SK-N-SH treated with all-trans-retinoic acid at 6 μM for 48 hours (cell line): ENCODE measurements around the gene IL18R1.

Experiments used
- ATAC-seq: fragments of 200-7000 bp; cut with Tn5 transposase; 3 replicates; pipeline ENCODE4 v1.9.1; 2020; ENCODE audit warnings: mild to moderate bottlenecking, moderate library complexity
- BACH2 ChIP-seq: fragments of 250-450 bp; sonication (Bioruptor Pico); IDR thresholded peaks from 2 replicates; pipeline ENCODE4 v1.9.0; 2021; ENCODE audit warnings: mild to moderate bottlenecking, borderline replicate concordance
- CSDC2 ChIP-seq: fragments of 250-450 bp; sonication (Bioruptor Pico); IDR thresholded peaks from 2 replicates; pipeline ENCODE4 v1.5.0; 2020; ENCODE audit warnings: mild to moderate bottlenecking, moderate library complexity
- ESRRG ChIP-seq: fragments of 250-450 bp; sonication (Bioruptor Pico); IDR thresholded peaks from 2 replicates; pipeline ENCODE4 v1.6.1; 2021; ENCODE audit warnings: mild to moderate bottlenecking
- GLIS3 ChIP-seq: fragments of 250-450 bp; sonication (Bioruptor Pico); IDR thresholded peaks from 2 replicates; pipeline ENCODE4 v1.5.0; 2020; ENCODE audit warnings: mild to moderate bottlenecking, moderate library complexity
- ISL1 ChIP-seq: fragments of 250-450 bp; sonication (Bioruptor Pico); IDR thresholded peaks from 2 replicates; pipeline ENCODE4 v2.1.2; 2022; ENCODE audit warnings: mild to moderate bottlenecking, moderate library complexity
- OSR1 ChIP-seq: fragments of 250-450 bp; sonication (Bioruptor Pico); IDR thresholded peaks from 2 replicates; pipeline ENCODE4 v1.8.0; 2022; ENCODE audit warnings: moderate library complexity, mild to moderate bottlenecking, inconsistent platforms
- PPARA ChIP-seq: fragments of 250-450 bp; sonication (Bioruptor Pico); IDR thresholded peaks from 2 replicates; pipeline ENCODE4 v1.5.0; 2020; ENCODE audit warnings: mild to moderate bottlenecking, borderline replicate concordance
- RARB ChIP-seq: fragments of 250-450 bp; sonication (Bioruptor Pico); IDR thresholded peaks from 2 replicates; pipeline ENCODE4 v1.8.0; 2021; ENCODE audit warnings: mild to moderate bottlenecking, moderate library complexity
- TCF4 ChIP-seq: fragments of 250-450 bp; sonication (Bioruptor Pico); IDR thresholded peaks from 2 replicates; pipeline ENCODE4 v1.8.0; 2021; ENCODE audit warnings: mild to moderate bottlenecking, moderate library complexity, borderline replicate concordance
- ZC3H10 ChIP-seq: fragments of 250-450 bp; sonication (Bioruptor Pico); IDR thresholded peaks from 2 replicates; pipeline ENCODE4 v1.5.1; 2021; ENCODE audit warnings: mild to moderate bottlenecking, moderate library complexity
- ZFP30 ChIP-seq: fragments of 450-650 bp; formaldehyde crosslinking; IDR thresholded peaks from 2 replicates; pipeline ENCODE4 v1.5.0; 2022; ENCODE audit warnings: mild to moderate bottlenecking, moderate library complexity
- ZNF565 ChIP-seq: fragments of 450-650 bp; formaldehyde crosslinking; conservative IDR thresholded peaks from 2 replicates; pipeline ENCODE4 v1.5.0; 2020; ENCODE audit warnings: low read depth, mild to moderate bottlenecking, moderate library complexity
- ZNF8 ChIP-seq: fragments of 450-650 bp; formaldehyde crosslinking; IDR thresholded peaks from 2 replicates; pipeline ENCODE4 v1.5.0; 2020; ENCODE audit warnings: mild to moderate bottlenecking, moderate library complexity
- TF ChIP-seq, protein P1 (sequence below): fragments of 250-450 bp; sonication (Bioruptor Pico); IDR thresholded peaks from 2 replicates; pipeline ENCODE4 v1.8.0; 2021; ENCODE audit warnings: low read depth, mild to moderate bottlenecking, moderate library complexity, borderline replicate concordance
- TF ChIP-seq, protein P2 (sequence below): fragments of 250-450 bp; sonication (Bioruptor Pico); IDR thresholded peaks from 2 replicates; pipeline ENCODE4 v1.8.0; 2020; ENCODE audit warnings: mild to moderate bottlenecking, moderate library complexity, borderline replicate concordance
- TF ChIP-seq, protein P3 (sequence below): fragments of 250-450 bp; sonication (Bioruptor Pico); IDR thresholded peaks from 2 replicates; pipeline ENCODE4 v1.5.1; 2021; ENCODE audit warnings: mild to moderate bottlenecking, moderate library complexity
- TF ChIP-seq, protein P4 (sequence below): fragments of 250-450 bp; sonication (Bioruptor Pico); IDR thresholded peaks from 2 replicates; pipeline ENCODE4 v1.5.1; 2020; ENCODE audit warnings: low read depth, mild to moderate bottlenecking, moderate library complexity

IL18R1 gene

DNA sequence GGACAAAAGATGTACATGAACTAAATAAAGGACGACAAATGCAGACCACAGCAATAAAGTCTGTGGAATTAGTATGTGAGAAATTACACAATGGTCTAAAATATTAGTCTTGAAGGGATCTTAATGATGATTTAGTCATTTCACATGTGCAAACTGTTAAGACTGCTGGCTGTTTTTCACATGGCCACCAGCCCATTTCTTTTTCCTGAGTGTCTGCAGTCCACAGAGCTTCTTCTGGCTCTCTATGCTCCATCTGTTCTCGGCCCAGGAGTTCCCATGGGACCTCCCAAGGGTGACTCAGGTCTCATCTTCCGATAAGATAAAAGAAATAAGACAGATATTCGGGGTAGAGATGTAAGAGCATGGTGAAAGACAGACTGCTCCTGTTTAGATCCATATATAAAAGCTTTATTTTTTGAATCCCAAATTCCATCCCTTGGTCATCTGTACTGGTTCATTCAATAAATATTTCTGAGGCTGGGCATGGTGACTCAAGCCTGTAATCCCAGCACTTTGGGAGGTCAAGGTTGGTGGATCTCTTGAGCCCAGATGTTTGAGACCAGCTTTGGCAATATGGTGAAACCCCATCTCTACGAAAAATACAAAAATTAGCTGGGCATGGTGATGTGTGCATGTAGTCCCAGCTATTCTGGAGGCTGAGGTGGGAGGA, 24.1 kb upstream of the IL18R1 start:
- TF ChIP-seq, protein P1, sequence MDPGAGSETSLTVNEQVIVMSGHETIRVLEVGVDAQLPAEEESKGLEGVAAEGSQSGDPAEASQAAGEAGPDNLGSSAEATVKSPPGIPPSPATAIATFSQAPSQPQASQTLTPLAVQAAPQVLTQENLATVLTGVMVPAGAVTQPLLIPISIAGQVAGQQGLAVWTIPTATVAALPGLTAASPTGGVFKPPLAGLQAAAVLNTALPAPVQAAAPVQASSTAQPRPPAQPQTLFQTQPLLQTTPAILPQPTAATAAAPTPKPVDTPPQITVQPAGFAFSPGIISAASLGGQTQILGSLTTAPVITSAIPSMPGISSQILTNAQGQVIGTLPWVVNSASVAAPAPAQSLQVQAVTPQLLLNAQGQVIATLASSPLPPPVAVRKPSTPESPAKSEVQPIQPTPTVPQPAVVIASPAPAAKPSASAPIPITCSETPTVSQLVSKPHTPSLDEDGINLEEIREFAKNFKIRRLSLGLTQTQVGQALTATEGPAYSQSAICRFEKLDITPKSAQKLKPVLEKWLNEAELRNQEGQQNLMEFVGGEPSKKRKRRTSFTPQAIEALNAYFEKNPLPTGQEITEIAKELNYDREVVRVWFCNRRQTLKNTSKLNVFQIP (CRISPR knock-in tag) = no peak
- no peak for TF ChIP-seq ZFP30 (CRISPR knock-in tag)
- no peak for TF ChIP-seq ISL1 (CRISPR knock-in tag)
- TF ChIP-seq, protein P2, sequence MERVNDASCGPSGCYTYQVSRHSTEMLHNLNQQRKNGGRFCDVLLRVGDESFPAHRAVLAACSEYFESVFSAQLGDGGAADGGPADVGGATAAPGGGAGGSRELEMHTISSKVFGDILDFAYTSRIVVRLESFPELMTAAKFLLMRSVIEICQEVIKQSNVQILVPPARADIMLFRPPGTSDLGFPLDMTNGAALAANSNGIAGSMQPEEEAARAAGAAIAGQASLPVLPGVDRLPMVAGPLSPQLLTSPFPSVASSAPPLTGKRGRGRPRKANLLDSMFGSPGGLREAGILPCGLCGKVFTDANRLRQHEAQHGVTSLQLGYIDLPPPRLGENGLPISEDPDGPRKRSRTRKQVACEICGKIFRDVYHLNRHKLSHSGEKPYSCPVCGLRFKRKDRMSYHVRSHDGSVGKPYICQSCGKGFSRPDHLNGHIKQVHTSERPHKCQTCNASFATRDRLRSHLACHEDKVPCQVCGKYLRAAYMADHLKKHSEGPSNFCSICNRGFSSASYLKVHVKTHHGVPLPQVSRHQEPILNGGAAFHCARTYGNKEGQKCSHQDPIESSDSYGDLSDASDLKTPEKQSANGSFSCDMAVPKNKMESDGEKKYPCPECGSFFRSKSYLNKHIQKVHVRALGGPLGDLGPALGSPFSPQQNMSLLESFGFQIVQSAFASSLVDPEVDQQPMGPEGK = no peak
- TF ChIP-seq PPARA (CRISPR knock-in tag) = no peak
- no peak for TF ChIP-seq TCF4
- no peak for TF ChIP-seq BACH2
- TF ChIP-seq, all 23 proteins: peak for 0

DNA sequence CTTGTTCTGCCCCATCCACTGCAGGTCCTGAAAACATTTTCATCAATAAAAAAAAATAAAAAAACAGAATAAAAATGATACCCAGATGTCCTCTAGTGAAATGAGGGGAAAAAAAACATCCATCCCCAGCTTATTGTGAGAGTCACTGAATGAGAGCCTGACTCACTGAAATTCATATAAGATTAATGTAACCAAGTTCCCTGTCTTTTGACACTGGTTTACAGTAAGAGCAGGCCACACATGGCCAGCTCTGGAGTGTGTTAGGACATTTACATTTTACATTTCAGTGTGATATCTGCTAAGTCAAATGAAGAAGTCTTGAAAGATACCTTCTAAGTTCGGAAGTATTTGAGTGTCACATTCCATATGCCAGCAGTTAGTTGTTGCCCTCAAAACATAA, 21.1 kb upstream of the IL18R1 start:
- TF ChIP-seq ZC3H10 (CRISPR knock-in tag) (no peak), ZNF8 (CRISPR knock-in tag) (no peak), ZFP30 (CRISPR knock-in tag) (no peak), CSDC2 (CRISPR knock-in tag) (no peak), ZNF565 (no peak), RARB (CRISPR knock-in tag) (no peak), OSR1 (CRISPR knock-in tag) (no peak), GLIS3 (CRISPR knock-in tag) (no peak), BACH2 (no peak), PPARA (CRISPR knock-in tag) (no peak), ESRRG (CRISPR knock-in tag) (no peak)
- TF ChIP-seq, protein P2 = no peak
- TF ChIP-seq, protein P3, sequence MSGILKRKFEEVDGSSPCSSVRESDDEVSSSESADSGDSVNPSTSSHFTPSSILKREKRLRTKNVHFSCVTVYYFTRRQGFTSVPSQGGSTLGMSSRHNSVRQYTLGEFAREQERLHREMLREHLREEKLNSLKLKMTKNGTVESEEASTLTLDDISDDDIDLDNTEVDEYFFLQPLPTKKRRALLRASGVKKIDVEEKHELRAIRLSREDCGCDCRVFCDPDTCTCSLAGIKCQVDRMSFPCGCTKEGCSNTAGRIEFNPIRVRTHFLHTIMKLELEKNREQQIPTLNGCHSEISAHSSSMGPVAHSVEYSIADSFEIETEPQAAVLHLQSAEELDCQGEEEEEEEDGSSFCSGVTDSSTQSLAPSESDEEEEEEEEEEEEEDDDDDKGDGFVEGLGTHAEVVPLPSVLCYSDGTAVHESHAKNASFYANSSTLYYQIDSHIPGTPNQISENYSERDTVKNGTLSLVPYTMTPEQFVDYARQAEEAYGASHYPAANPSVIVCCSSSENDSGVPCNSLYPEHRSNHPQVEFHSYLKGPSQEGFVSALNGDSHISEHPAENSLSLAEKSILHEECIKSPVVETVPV (CRISPR knock-in tag) = no peak
- TF ChIP-seq, protein P1 (CRISPR knock-in tag) = no peak
- TF ChIP-seq, protein P4, sequence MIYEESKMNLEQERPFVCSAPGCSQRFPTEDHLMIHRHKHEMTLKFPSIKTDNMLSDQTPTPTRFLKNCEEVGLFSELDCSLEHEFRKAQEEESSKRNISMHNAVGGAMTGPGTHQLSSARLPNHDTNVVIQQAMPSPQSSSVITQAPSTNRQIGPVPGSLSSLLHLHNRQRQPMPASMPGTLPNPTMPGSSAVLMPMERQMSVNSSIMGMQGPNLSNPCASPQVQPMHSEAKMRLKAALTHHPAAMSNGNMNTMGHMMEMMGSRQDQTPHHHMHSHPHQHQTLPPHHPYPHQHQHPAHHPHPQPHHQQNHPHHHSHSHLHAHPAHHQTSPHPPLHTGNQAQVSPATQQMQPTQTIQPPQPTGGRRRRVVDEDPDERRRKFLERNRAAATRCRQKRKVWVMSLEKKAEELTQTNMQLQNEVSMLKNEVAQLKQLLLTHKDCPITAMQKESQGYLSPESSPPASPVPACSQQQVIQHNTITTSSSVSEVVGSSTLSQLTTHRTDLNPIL (CRISPR knock-in tag) = no peak
- no peak for ATAC-seq

More for the DNA sequence above, 24.1 kb upstream of the IL18R1 start:
- no peak for ATAC-seq

DNA sequence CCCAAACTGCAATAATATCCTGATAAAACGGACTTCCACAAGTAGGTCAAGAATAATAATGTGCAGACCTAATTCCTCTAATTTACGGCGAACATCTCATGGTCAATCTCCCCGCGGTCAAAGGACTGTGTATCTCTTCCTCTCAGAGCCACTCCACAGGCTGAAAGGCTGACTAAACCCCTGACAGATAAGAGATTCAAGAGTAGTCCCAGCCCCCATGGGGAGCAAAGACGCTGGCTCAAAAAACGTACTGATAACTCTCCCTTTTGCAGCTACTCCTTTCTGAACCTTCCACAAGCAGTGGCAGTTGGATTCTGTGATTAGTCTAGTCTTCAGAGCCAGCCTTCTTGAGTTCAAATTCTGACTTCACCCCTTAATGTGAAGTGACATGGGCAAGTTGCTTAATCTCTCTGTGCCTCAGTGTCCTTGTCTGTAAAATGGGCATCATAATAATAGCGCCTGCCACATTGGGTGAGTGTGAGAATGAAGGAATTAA, 19.7 kb upstream of the IL18R1 start:
- TF ChIP-seq, protein P4 (CRISPR knock-in tag) = no peak
- TF ChIP-seq PPARA (CRISPR knock-in tag) (no peak), CSDC2 (CRISPR knock-in tag) (no peak)
- TF ChIP-seq, all 23 proteins: peak for 0
- ATAC-seq = no peak
